HK-2 (cell line): ENCODE measurements around the gene ESYT3.
A peak's percentile ranks its signal among the peaks of the same experiment; 100 is the strongest.

ENCODE experiments used
- DNase-seq: peaks from one replicate; pipeline ENCODE4 v3.0.0-alpha.2; 2018; ENCODE audit not compliant: unreplicated experiment

Gene ESYT3

GRCh38 chr3:138434276-138434874, at the start of gene ESYT3:
ESYT3 (plus strand) TSS chr3:138434616; CDS start chr3:138434799, 183 bp downstream.
- peak; percentile 86 for DNase-seq

GRCh38 chr3:138384976-138385375, 49.4 kb upstream of the ESYT3 start:
- DNase-seq: no peak

GRCh38 chr3:138389144-138389601, 45.2 kb upstream of the ESYT3 start:
- no peak for DNase-seq

- DNase-seq: peak; percentile 78
Measured at GRCh38 chr3:138389841-138390581, 44.4 kb upstream of the ESYT3 start.

GRCh38 chr3:138390582-138390932, 43.9 kb upstream of the ESYT3 start:
- DNase-seq: no peak

- DNase-seq: no peak
Measured at GRCh38 chr3:138394156-138394555, 40.3 kb upstream of the ESYT3 start.

- no peak for DNase-seq
Measured at GRCh38 chr3:138394686-138395085, 39.7 kb upstream of the ESYT3 start.

- no peak for DNase-seq
Measured at GRCh38 chr3:138395865-138396751, 38.3 kb upstream of the ESYT3 start.

GRCh38 chr3:138396752-138397410, 37.5 kb upstream of the ESYT3 start:
- no peak for DNase-seq

GRCh38 chr3:138397983-138398382, 36.4 kb upstream of the ESYT3 start:
- no peak for DNase-seq

GRCh38 chr3:138398791-138399575, 35.4 kb upstream of the ESYT3 start:
- DNase-seq: no peak

GRCh38 chr3:138399766-138400165, 34.6 kb upstream of the ESYT3 start:
- no peak for DNase-seq

GRCh38 chr3:138400651-138401070, 33.8 kb upstream of the ESYT3 start:
- DNase-seq: no peak

GRCh38 chr3:138401834-138402233, 32.6 kb upstream of the ESYT3 start:
- no peak for DNase-seq

GRCh38 chr3:138404121-138404520, 30.3 kb upstream of the ESYT3 start:
- no peak for DNase-seq

- DNase-seq: no peak
Measured at GRCh38 chr3:138405001-138405400, 29.4 kb upstream of the ESYT3 start.

GRCh38 chr3:138405486-138405885, 28.9 kb upstream of the ESYT3 start:
- DNase-seq: no peak

GRCh38 chr3:138406606-138407005, 27.8 kb upstream of the ESYT3 start:
- DNase-seq: no peak

GRCh38 chr3:138407236-138407907, 27.0 kb upstream of the ESYT3 start:
- no peak for DNase-seq

- DNase-seq: no peak
Measured at GRCh38 chr3:138408751-138409570, 25.5 kb upstream of the ESYT3 start.
